K562 (cell line): Measurements from ENCODE around the gene FDX2. TPM values are rescaled to one million over a fixed set of nuclear protein-coding genes. Genes with fewer than 3 reads are reported as not detected.

Source experiments
- ATAC-seq: fragments of 200-7000 bp; cut with Tn5 transposase; 3 replicates; pipeline ENCODE4 v1.9.1; 2020; ENCODE audit warnings: moderate library complexity
- BruUV-seq: library from RNA; stranded (reverse); fragments of 400-500 nt; replicated peaks from 2 replicates; lab custom pipeline; 2021; lab: Mats Ljungman, UMichigan
- CTCF ChIA-PET: fragments of 300-600 bp; formaldehyde crosslinking; extraction: SDS; loops from one replicate; lab custom pipeline; 2021; ENCODE audit warnings: low intra/inter-chr PET ratio; lab: Yijun Ruan, JAX
- POLR2A ChIA-PET: fragments of 300-600, 350-650 bp; sonication (Branson Sonifier 250); formaldehyde crosslinking; extraction: SDS; loops from one replicate; lab custom pipeline; 2021; ENCODE audit warnings: antibody characterized with exemption, inconsistent platforms; lab: Yijun Ruan, JAX
- DNase-seq, 4 experiments: peaks; one replicate each; pipeline versions ENCODE4 v3.0.0 to v3.0.0-alpha.2; 2011 to 2018; ENCODE audit warnings: low spot score in 3 of 4, mixed read lengths in 3 of 4; ENCODE audit errors: extremely low read depth in 1 of 4
- FAIRE-seq: peaks from 2 replicates; lab custom pipeline; 2011; peaks lifted over from hg19 to GRCh38; lab: Jason Lieb, UNC
- H2AFZ ChIP-seq: 2 replicates; pipeline ENCODE4 v1.6.0; 2011; ENCODE audit warnings: low read depth, low read length, control low read depth, inconsistent platforms
- H3K27ac ChIP-seq: fragments of 200-600 bp; 3 replicates; pipeline ENCODE4 v1.8.0; 2011; ENCODE audit warnings: low read depth, mild to moderate bottlenecking, control low read depth, inconsistent platforms, low read length, moderate library complexity, mixed read lengths; ENCODE audit errors: extremely low read depth
- H3K27me3 ChIP-seq, 2 experiments: fragments of 300-600 bp in 1 of 2; 2 replicates in 1 of 2; 3 replicates in 1 of 2; pipeline versions ENCODE4 v1.6.0 to v1.8.0; 2011; ENCODE audit warnings: inconsistent platforms in 2 of 2, low read length in 2 of 2, mild to moderate bottlenecking in 1 of 2, mixed read lengths in 1 of 2, moderate library complexity in 1 of 2; ENCODE audit not compliant: control insufficient read depth in 2 of 2, insufficient read depth in 2 of 2
- H3K36me3 ChIP-seq: fragments of 300-600 bp; 3 replicates; pipeline ENCODE4 v1.8.0; 2011; ENCODE audit warnings: mild to moderate bottlenecking, low read length, inconsistent platforms; ENCODE audit not compliant: control insufficient read depth, insufficient read depth
- H3K4me1 ChIP-seq, 2 experiments: fragments of 200-600 bp in 1 of 2; replicated peaks in 1 of 2; 2 replicates in 1 of 2; 3 replicates in 1 of 2; pipeline versions ENCODE4 v1.5.1 to v1.8.0; 2011; ENCODE audit warnings: inconsistent platforms in 2 of 2, low read length in 2 of 2, mild to moderate bottlenecking in 1 of 2, mixed read lengths in 1 of 2, moderate library complexity in 1 of 2; ENCODE audit not compliant: control insufficient read depth in 2 of 2, insufficient read depth in 2 of 2
- H3K4me2 ChIP-seq: 2 replicates; pipeline ENCODE4 v1.6.1; 2011; ENCODE audit warnings: low read length, control low read depth, inconsistent platforms, mixed read lengths; ENCODE audit not compliant: insufficient read depth
- H3K4me3 ChIP-seq: fragments of 200-600 bp; sonication (generic), shearing (Covaris generic); 2 replicates; pipeline ENCODE4 v1.5.1; 2016; ENCODE audit warnings: control low read depth, inconsistent platforms
- H3K79me2 ChIP-seq: fragments of 200-600 bp; 3 replicates; pipeline ENCODE4 v1.8.0; 2011; ENCODE audit warnings: low read length, inconsistent platforms; ENCODE audit not compliant: control insufficient read depth, insufficient read depth
- H3K9ac ChIP-seq, 2 experiments: 2 replicates each; pipeline versions ENCODE4 v1.6.0 to v1.6.1; 2011; ENCODE audit warnings: low read depth in 2 of 2, low read length in 2 of 2, control low read depth in 1 of 2, inconsistent platforms in 1 of 2, mild to moderate bottlenecking in 1 of 2, mixed read lengths in 1 of 2; ENCODE audit not compliant: insufficient read depth in 1 of 2
- H3K9me1 ChIP-seq: one replicate; pipeline ENCODE4 v1.6.0; 2011; ENCODE audit warnings: inconsistent platforms, mild to moderate bottlenecking, low read length, moderate library complexity; ENCODE audit not compliant: control insufficient read depth, insufficient read depth
- H3K9me3 ChIP-seq: replicated peaks from 2 replicates; pipeline ENCODE4 v1.5.1; 2011; ENCODE audit warnings: low read depth, low read length, inconsistent platforms; ENCODE audit not compliant: control insufficient read depth, insufficient read depth
- H4K20me1 ChIP-seq: replicated peaks from 2 replicates; pipeline ENCODE4 v1.6.1; 2011; ENCODE audit warnings: low read length, inconsistent platforms, mixed read lengths; ENCODE audit not compliant: control insufficient read depth, insufficient read depth
- KDM5B ChIP-seq: fragments of 200-600 bp; sonication (generic); IDR thresholded peaks from 2 replicates; pipeline ENCODE4 v1.6.1; 2012; ENCODE audit warnings: low read depth, mild to moderate bottlenecking, moderate library complexity, low read length, control low read depth, inconsistent platforms; ENCODE audit not compliant: insufficient replicate concordance
- L3MBTL2 ChIP-seq: fragments of 450-650 bp; IDR thresholded peaks from 2 replicates; pipeline ENCODE4 v1.6.1; 2016; ENCODE audit warnings: mild to moderate bottlenecking, moderate library complexity
- NR2C2 ChIP-seq, 2 experiments: fragments of 200-800 bp in 1 of 2; sonication (Bioruptor generic) in 1 of 2; sonication (generic) in 1 of 2; formaldehyde crosslinking in 1 of 2; IDR thresholded peaks; 2 replicates each; pipeline versions ENCODE4 v1.6.1 to v1.8.0; 2016 to 2022; ENCODE audit warnings: mild to moderate bottlenecking in 1 of 2, missing compliant biosample characterization in 1 of 2, missing genetic modification characterization in 1 of 2, missing genetic modification reagents in 1 of 2
- POLR2AphosphoS5 ChIP-seq: IDR thresholded peaks from 2 replicates; pipeline ENCODE4 v1.6.1; 2011; ENCODE audit warnings: mild to moderate bottlenecking, low read depth, low read length, moderate library complexity; ENCODE audit not compliant: control insufficient read depth, insufficient read depth
- ZFPM2 ChIP-seq: fragments of 250-450 bp; sonication (Bioruptor Pico); IDR thresholded peaks from 2 replicates; pipeline ENCODE4 v1.5.1; 2022; ENCODE audit warnings: mild to moderate bottlenecking
- WGBS: fragments of 100-300 bp; shearing (Covaris generic); methylation state at CpG from one replicate; pipeline ENCODE4 v1.1.6; 2016; ENCODE audit warnings: low coverage, mixed read lengths; ENCODE audit not compliant: insufficient coverage; ENCODE audit errors: missing lambda C conversion rate; 5-methylcytosine and 5-hydroxymethylcytosine counted together
- in situ Hi-C: fragments of 300-500 bp; cut with MboI; formaldehyde crosslinking; loops from 4 replicates; pipeline ENCODE4 v1.15.0; 2018; ENCODE audit warnings: inconsistent platforms, mixed read lengths
- intact Hi-C: fragments of 100-400 bp; cut with micrococcal nuclease; formaldehyde crosslinking; loops from 2 replicates; pipeline ENCODE4 v1.14.2; 2022
- polyA plus RNA-seq, 8 experiments: library from polyadenylated mRNA; depleted of rRNA in 4 of 8; stranded (reverse) in 5 of 8; unstranded in 3 of 8; fragments of >200 nt; fragmentation: Nextera tagmentation in 2 of 8; fragmentation: Illumina TruSeq in 1 of 8; extraction: Ambion mirVana in 2 of 8; extraction: Trizol in 1 of 8; gene quantifications; 2 replicates each; pipeline versions ENCODE4 v1.2.1 to v1.2.3, GENCODE V29; 2011 to 2014; ENCODE audit warnings: inconsistent platforms in 1 of 8, missing spikeins in 1 of 8
- total RNA-seq, 7 experiments: library from RNA; depleted of rRNA in 6 of 7; stranded (reverse); fragments of >200 nt in 6 of 7; fragmentation: Illumina TruSeq in 2 of 7; extraction: Trizol in 2 of 7; gene quantifications; 2 replicates each; pipeline versions ENCODE4 v1.2.1 to v1.2.3, GENCODE V29; 2011 to 2021; ENCODE audit warnings: low replicate concordance in 1 of 7
- TF ChIP-seq, protein P1 (sequence below): fragments of 250-450 bp; sonication (Bioruptor Pico); IDR thresholded peaks from 2 replicates; pipeline ENCODE4 v1.8.0; 2021; ENCODE audit warnings: moderate library complexity, mild to moderate bottlenecking, inconsistent platforms
- TF ChIP-seq, protein P2 (sequence below): fragments of 450-650 bp; IDR thresholded peaks from one replicate; pipeline ENCODE4 v1.6.1; 2018; ENCODE audit warnings: mild to moderate bottlenecking, moderate library complexity; ENCODE audit not compliant: partially characterized antibody
- TF ChIP-seq, protein P3 (sequence below): fragments of 200-800 bp; sonication (Bioruptor generic); IDR thresholded peaks from 2 replicates; pipeline ENCODE4 v1.6.1; 2016; ENCODE audit warnings: missing genetic modification characterization, missing compliant biosample characterization
- TF ChIP-seq, protein P4 (sequence below): fragments of 250-450 bp; sonication (Bioruptor Pico); IDR thresholded peaks from 2 replicates; pipeline ENCODE4 v1.8.0; 2022; ENCODE audit warnings: inconsistent platforms

FDX2 gene
- total and polyA plus RNA-seq, 9 of the 15 experiments (the other 6 are each of a cell fraction or from before 2014, with no cell fraction given) = 2.5 to 49.8 (median 29.7) TPM

DNA sequence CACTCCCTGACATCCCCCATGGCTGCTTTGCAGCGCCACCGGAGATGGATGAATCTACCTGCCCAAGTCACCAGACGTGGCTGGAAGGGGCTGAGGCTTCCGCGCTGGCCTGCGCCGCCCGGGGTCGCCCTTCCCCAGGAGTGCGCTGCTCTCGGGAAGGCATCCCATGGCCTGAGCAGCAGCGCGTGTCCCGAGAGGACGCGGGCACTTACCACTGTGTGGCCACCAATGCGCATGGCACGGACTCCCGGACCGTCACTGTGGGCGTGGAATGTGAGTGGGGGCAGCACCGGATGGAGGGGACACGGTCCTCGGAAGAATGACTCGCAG is 21.5 kb downstream of the FDX2 start:
- CTCF ChIA-PET = no interaction called here
- Histone ChIP-seq H3K9me3 (peaks cover 2% of the 10 kb centered on the region; the same call in 1 of the 2 replicates), H3K27ac (no peak overlapping the region; the same call in 2 of the 3 replicates), H4K20me1 (no peaks in the 10 kb centered on the region; the same call in 1 of the 2 replicates), H2AFZ (no peak overlapping the region), H3K27me3 (no peaks in the 10 kb centered on the region), H3K4me3 (no peak overlapping the region), H3K4me2 (no peak overlapping the region), H3K4me1 (peaks cover 10 to 73% of the 10 kb centered on the region in 2 experiments; a peak in 4 of 5 replicates), H3K79me2 (peaks cover 61% of the 10 kb centered on the region), H3K9me1 (no peaks in the 10 kb centered on the region), H3K9ac (peak overlapping the region in 1 of 2 experiments; percentile 31; a peak in 1 of 4 replicates), H3K36me3 (peaks cover 40% of the 10 kb centered on the region; the same call in 2 of the 3 replicates)
- intact Hi-C loops (no loop called here), in situ Hi-C loops (no loop called here)
- BruUV-seq = no TSS peak
- DNase-seq = peak in 1 of 4 experiments; percentile 4
- POLR2A ChIA-PET = no interaction called here
- WGBS = 98% methylated on average over 17 of the region's 25 CpGs
- FAIRE-seq = no peak
- no peak for ATAC-seq
- TF ChIP-seq L3MBTL2 (no peak), KDM5B (no peak), ZFPM2 (CRISPR knock-in tag) (no peak), POLR2AphosphoS5 (0 out of 2 replicates have a peak, but pooled peaks have one; percentile 4), NR2C2 (CRISPR knock-in tag; IDR thresholded peaks at IDR 0.05) (no peak), NR2C2 (tag; IDR thresholded peaks at IDR 0.05) (no peak)
- TF ChIP-seq, protein P1, sequence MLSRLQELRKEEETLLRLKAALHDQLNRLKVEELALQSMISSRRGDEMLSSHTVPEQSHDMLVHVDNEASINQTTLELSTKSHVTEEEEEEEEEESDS (CRISPR knock-in tag) = no peak
- TF ChIP-seq, protein P2, sequence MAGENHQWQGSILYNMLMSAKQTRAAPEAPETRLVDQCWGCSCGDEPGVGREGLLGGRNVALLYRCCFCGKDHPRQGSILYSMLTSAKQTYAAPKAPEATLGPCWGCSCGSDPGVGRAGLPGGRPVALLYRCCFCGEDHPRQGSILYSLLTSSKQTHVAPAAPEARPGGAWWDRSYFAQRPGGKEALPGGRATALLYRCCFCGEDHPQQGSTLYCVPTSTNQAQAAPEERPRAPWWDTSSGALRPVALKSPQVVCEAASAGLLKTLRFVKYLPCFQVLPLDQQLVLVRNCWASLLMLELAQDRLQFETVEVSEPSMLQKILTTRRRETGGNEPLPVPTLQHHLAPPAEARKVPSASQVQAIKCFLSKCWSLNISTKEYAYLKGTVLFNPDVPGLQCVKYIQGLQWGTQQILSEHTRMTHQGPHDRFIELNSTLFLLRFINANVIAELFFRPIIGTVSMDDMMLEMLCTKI = no peak
- TF ChIP-seq, protein P3, sequence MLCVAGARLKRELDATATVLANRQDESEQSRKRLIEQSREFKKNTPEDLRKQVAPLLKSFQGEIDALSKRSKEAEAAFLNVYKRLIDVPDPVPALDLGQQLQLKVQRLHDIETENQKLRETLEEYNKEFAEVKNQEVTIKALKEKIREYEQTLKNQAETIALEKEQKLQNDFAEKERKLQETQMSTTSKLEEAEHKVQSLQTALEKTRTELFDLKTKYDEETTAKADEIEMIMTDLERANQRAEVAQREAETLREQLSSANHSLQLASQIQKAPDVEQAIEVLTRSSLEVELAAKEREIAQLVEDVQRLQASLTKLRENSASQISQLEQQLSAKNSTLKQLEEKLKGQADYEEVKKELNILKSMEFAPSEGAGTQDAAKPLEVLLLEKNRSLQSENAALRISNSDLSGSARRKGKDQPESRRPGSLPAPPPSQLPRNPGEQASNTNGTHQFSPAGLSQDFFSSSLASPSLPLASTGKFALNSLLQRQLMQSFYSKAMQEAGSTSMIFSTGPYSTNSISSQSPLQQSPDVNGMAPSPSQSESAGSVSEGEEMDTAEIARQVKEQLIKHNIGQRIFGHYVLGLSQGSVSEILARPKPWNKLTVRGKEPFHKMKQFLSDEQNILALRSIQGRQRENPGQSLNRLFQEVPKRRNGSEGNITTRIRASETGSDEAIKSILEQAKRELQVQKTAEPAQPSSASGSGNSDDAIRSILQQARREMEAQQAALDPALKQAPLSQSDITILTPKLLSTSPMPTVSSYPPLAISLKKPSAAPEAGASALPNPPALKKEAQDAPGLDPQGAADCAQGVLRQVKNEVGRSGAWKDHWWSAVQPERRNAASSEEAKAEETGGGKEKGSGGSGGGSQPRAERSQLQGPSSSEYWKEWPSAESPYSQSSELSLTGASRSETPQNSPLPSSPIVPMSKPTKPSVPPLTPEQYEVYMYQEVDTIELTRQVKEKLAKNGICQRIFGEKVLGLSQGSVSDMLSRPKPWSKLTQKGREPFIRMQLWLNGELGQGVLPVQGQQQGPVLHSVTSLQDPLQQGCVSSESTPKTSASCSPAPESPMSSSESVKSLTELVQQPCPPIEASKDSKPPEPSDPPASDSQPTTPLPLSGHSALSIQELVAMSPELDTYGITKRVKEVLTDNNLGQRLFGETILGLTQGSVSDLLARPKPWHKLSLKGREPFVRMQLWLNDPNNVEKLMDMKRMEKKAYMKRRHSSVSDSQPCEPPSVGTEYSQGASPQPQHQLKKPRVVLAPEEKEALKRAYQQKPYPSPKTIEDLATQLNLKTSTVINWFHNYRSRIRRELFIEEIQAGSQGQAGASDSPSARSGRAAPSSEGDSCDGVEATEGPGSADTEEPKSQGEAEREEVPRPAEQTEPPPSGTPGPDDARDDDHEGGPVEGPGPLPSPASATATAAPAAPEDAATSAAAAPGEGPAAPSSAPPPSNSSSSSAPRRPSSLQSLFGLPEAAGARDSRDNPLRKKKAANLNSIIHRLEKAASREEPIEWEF (CRISPR knock-in tag) = no peak
- TF ChIP-seq, protein P4, sequence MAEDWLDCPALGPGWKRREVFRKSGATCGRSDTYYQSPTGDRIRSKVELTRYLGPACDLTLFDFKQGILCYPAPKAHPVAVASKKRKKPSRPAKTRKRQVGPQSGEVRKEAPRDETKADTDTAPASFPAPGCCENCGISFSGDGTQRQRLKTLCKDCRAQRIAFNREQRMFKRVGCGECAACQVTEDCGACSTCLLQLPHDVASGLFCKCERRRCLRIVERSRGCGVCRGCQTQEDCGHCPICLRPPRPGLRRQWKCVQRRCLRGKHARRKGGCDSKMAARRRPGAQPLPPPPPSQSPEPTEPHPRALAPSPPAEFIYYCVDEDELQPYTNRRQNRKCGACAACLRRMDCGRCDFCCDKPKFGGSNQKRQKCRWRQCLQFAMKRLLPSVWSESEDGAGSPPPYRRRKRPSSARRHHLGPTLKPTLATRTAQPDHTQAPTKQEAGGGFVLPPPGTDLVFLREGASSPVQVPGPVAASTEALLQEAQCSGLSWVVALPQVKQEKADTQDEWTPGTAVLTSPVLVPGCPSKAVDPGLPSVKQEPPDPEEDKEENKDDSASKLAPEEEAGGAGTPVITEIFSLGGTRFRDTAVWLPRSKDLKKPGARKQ = no peak
